SH-SY5Y (cell line): ENCODE results near the gene TPM1.

ENCODE experiments used
- GATA2 ChIP-seq: IDR thresholded peaks from 2 replicates; pipeline ENCODE4 v1.6.1; 2011; ENCODE audit warnings: mild to moderate bottlenecking, low read depth, low read length
- GATA3 ChIP-seq: IDR thresholded peaks from 2 replicates; pipeline ENCODE4 v1.6.1; 2011; ENCODE audit warnings: low read depth, mild to moderate bottlenecking, low read length, moderate library complexity

GRCh38 chr15:63022181-63022580 lies 20.4 kb upstream of the TPM1 start:
- TF ChIP-seq GATA2, result no peak
- TF ChIP-seq GATA3, result no peak
